ENCODE measurements around the gene CCR5AS.

DNA sequence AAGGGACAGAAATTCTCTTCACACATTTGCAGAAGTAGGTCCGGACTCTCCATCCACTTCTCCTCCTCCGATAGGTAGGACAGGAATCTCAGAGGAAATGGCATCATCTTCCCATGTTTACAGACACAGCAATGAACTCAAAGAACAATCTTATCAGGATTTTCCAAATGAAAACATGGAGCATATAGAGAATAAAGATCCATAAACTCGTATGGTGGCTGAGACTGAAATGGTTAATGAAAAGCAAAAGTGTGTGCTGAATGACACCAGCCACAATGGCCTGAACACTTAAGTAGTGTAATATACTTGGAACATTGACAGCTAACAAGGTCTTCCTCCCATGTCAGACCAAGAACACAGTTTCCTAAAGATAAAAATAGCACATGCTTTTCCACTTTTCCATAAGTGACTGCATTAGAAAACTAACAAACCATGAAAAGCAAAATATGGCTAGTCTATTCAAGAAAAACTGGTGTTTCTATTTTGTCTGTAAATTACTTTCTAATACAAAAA, 6.0 kb upstream of the CCR5AS start:
- TF ChIP-seq POLR2A (IDR thresholded peaks at IDR 0.05; ENCODE audit: low read length): no peak
- no peak for TF ChIP-seq GATA1 (IDR thresholded peaks at IDR 0.05; ENCODE audit: low read depth, low read length)

Measured in erythroblast (primary cell).